ENCODE results near the gene RAB9A.

Gene RAB9A

GRCh38 chrX:13694359-13694758 is 5.4 kb downstream of the RAB9A start (continued):
- TF ChIP-seq ARNTL (CRISPR knock-in tag; IDR thresholded peaks at IDR 0.05; ENCODE audit: borderline replicate concordance, low read depth) = no peak

- TF ChIP-seq ZNF70 (CRISPR knock-in tag; IDR thresholded peaks at IDR 0.05) = no peak
- no peak for TF ChIP-seq ESRRG (CRISPR knock-in tag; IDR thresholded peaks at IDR 0.05)
- TF ChIP-seq ZFP3 (CRISPR knock-in tag; IDR thresholded peaks at IDR 0.05) = no peak
- TF ChIP-seq TSHZ2 (CRISPR knock-in tag; IDR thresholded peaks at IDR 0.05) = no peak
- no peak for TF ChIP-seq TOX (CRISPR knock-in tag; IDR thresholded peaks at IDR 0.05; ENCODE audit: borderline replicate concordance)
- ATAC-seq = no peak
Measured at GRCh38 chrX:13694983-13695382, 6.1 kb downstream of the RAB9A start.

GRCh38 chrX:13695601-13696115 is 6.7 kb downstream of the RAB9A start:
- ATAC-seq = no peak
- TF ChIP-seq RARB (CRISPR knock-in tag; IDR thresholded peaks at IDR 0.05) = no peak
- no peak for TF ChIP-seq SNAI2 (CRISPR knock-in tag; IDR thresholded peaks at IDR 0.05)
- TF ChIP-seq, protein P1, sequence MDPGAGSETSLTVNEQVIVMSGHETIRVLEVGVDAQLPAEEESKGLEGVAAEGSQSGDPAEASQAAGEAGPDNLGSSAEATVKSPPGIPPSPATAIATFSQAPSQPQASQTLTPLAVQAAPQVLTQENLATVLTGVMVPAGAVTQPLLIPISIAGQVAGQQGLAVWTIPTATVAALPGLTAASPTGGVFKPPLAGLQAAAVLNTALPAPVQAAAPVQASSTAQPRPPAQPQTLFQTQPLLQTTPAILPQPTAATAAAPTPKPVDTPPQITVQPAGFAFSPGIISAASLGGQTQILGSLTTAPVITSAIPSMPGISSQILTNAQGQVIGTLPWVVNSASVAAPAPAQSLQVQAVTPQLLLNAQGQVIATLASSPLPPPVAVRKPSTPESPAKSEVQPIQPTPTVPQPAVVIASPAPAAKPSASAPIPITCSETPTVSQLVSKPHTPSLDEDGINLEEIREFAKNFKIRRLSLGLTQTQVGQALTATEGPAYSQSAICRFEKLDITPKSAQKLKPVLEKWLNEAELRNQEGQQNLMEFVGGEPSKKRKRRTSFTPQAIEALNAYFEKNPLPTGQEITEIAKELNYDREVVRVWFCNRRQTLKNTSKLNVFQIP (CRISPR knock-in tag; IDR thresholded peaks at IDR 0.05; ENCODE audit: borderline replicate concordance, low read depth) = no peak
- TF ChIP-seq PPARA (CRISPR knock-in tag; IDR thresholded peaks at IDR 0.05; ENCODE audit: borderline replicate concordance) = no peak
- no peak for TF ChIP-seq GLIS3 (CRISPR knock-in tag; IDR thresholded peaks at IDR 0.05)
- no peak for TF ChIP-seq OSR1 (CRISPR knock-in tag; IDR thresholded peaks at IDR 0.05)
- no peak for TF ChIP-seq ESRRG (CRISPR knock-in tag; IDR thresholded peaks at IDR 0.05)
- TF ChIP-seq, protein P2, sequence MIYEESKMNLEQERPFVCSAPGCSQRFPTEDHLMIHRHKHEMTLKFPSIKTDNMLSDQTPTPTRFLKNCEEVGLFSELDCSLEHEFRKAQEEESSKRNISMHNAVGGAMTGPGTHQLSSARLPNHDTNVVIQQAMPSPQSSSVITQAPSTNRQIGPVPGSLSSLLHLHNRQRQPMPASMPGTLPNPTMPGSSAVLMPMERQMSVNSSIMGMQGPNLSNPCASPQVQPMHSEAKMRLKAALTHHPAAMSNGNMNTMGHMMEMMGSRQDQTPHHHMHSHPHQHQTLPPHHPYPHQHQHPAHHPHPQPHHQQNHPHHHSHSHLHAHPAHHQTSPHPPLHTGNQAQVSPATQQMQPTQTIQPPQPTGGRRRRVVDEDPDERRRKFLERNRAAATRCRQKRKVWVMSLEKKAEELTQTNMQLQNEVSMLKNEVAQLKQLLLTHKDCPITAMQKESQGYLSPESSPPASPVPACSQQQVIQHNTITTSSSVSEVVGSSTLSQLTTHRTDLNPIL (CRISPR knock-in tag; IDR thresholded peaks at IDR 0.05; ENCODE audit: low read depth) = no peak
- TF ChIP-seq CSDC2 (CRISPR knock-in tag; IDR thresholded peaks at IDR 0.05) = no peak
- TF ChIP-seq ZNF8 (CRISPR knock-in tag; IDR thresholded peaks at IDR 0.05) = no peak
- no peak for TF ChIP-seq ZFP3 (CRISPR knock-in tag; IDR thresholded peaks at IDR 0.05)
- no peak for TF ChIP-seq TOX (CRISPR knock-in tag; IDR thresholded peaks at IDR 0.05; ENCODE audit: borderline replicate concordance)

DNA sequence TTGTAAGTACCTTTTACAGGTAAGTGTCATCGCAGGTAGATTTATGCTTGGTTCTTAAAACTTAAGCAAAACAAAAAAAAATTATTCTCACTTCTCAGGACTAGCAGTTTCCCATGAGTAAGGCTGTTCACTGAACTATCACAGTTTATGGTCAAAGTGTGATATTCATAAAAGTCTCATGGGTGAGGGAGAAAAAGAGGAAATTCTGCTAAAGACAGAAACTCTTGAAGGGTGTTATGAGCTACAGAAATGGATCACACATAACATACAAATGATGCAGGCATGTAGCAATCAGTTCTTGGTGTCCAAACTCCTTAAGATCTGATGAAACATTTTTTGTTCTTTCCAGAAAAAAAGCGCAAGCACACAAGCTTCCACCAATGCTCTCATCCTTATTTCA is 8.5 kb downstream of the RAB9A start:
- no peak for ATAC-seq
- TF ChIP-seq ZC3H10 (CRISPR knock-in tag; IDR thresholded peaks at IDR 0.05) (no peak), RARB (CRISPR knock-in tag; IDR thresholded peaks at IDR 0.05) (no peak), TCF4 (CRISPR knock-in tag; IDR thresholded peaks at IDR 0.05; ENCODE audit: borderline replicate concordance) (no peak), ISL1 (CRISPR knock-in tag; IDR thresholded peaks at IDR 0.05) (no peak), ZFP3 (CRISPR knock-in tag; IDR thresholded peaks at IDR 0.05) (no peak), ZFP30 (CRISPR knock-in tag; IDR thresholded peaks at IDR 0.05) (no peak), CSDC2 (CRISPR knock-in tag; IDR thresholded peaks at IDR 0.05) (no peak), CSRNP3 (CRISPR knock-in tag; IDR thresholded peaks at IDR 0.05) (no peak), BACH2 (CRISPR knock-in tag; IDR thresholded peaks at IDR 0.05; ENCODE audit: borderline replicate concordance) (no peak)
- TF ChIP-seq, protein P3, sequence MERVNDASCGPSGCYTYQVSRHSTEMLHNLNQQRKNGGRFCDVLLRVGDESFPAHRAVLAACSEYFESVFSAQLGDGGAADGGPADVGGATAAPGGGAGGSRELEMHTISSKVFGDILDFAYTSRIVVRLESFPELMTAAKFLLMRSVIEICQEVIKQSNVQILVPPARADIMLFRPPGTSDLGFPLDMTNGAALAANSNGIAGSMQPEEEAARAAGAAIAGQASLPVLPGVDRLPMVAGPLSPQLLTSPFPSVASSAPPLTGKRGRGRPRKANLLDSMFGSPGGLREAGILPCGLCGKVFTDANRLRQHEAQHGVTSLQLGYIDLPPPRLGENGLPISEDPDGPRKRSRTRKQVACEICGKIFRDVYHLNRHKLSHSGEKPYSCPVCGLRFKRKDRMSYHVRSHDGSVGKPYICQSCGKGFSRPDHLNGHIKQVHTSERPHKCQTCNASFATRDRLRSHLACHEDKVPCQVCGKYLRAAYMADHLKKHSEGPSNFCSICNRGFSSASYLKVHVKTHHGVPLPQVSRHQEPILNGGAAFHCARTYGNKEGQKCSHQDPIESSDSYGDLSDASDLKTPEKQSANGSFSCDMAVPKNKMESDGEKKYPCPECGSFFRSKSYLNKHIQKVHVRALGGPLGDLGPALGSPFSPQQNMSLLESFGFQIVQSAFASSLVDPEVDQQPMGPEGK (CRISPR knock-in tag; IDR thresholded peaks at IDR 0.05; ENCODE audit: borderline replicate concordance) = no peak
- TF ChIP-seq, protein P2 (CRISPR knock-in tag; IDR thresholded peaks at IDR 0.05; ENCODE audit: low read depth) = no peak
- TF ChIP-seq, protein P1 (CRISPR knock-in tag; IDR thresholded peaks at IDR 0.05; ENCODE audit: borderline replicate concordance, low read depth) = no peak

Measured in SK-N-SH treated with all-trans-retinoic acid at 6 μM for 48 hours (cell line).